ENCODE data around the gene TMEM108.
"Not testable (repeated sequence)": the region's sequence is repeated elsewhere in the genome, so short reads cannot be mapped to it uniquely, and the experiment has no call there.

The TMEM108 gene

GRCh38 chr3:133038089-133038730 lies at the start of gene TMEM108:
Gene TMEM108 (plus strand): TSS chr3:133038391.
- no peak for TF ChIP-seq CTCF (IDR thresholded peaks at IDR 0.05; ENCODE audit: extremely low read depth, insufficient read depth, missing control alignments)
- DNase-seq (ENCODE audit: low spot score): peak; percentile 45
- in situ Hi-C loops (cut with MboI; ENCODE audit: low pct_unique_long_range_greater_than_20kb, low sequenced_read_pairs, unreplicated experiment): loop anchor here (25.0 kb wide), 1 partner anchor 349 kb away; no protein-coding TSS in a partner anchor

GRCh38 chr3:132995971-132996370 lies 42.2 kb upstream of the TMEM108 start:
- DNase-seq (ENCODE audit: low spot score): no peak
- TF ChIP-seq CTCF (IDR thresholded peaks at IDR 0.05; ENCODE audit: extremely low read depth, insufficient read depth, missing control alignments): no peak
- in situ Hi-C loops (cut with MboI; ENCODE audit: low pct_unique_long_range_greater_than_20kb, low sequenced_read_pairs, unreplicated experiment): no loop called here

GRCh38 chr3:132997404-132998185 lies 40.6 kb upstream of the TMEM108 start:
- in situ Hi-C loops (cut with MboI; ENCODE audit: low pct_unique_long_range_greater_than_20kb, low sequenced_read_pairs, unreplicated experiment): no loop called here
- DNase-seq (ENCODE audit: low spot score): no peak
- no peak for TF ChIP-seq CTCF (IDR thresholded peaks at IDR 0.05; ENCODE audit: extremely low read depth, insufficient read depth, missing control alignments)

- DNase-seq (ENCODE audit: low spot score): not testable (repeated sequence)
These were observed 33.2 kb upstream of the TMEM108 start for GRCh38 chr3:133005032-133005431.

GRCh38 chr3:133007601-133008000 lies 30.6 kb upstream of the TMEM108 start:
- no peak for TF ChIP-seq CTCF (IDR thresholded peaks at IDR 0.05; ENCODE audit: extremely low read depth, insufficient read depth, missing control alignments)
- in situ Hi-C loops (cut with MboI; ENCODE audit: low pct_unique_long_range_greater_than_20kb, low sequenced_read_pairs, unreplicated experiment): no loop called here
- DNase-seq (ENCODE audit: low spot score): no peak

More at GRCh38 chr3:133005032-133005431, 33.2 kb upstream of the TMEM108 start:
- in situ Hi-C loops (cut with MboI; ENCODE audit: low pct_unique_long_range_greater_than_20kb, low sequenced_read_pairs, unreplicated experiment): not testable (repeated sequence)

- in situ Hi-C loops (cut with MboI; ENCODE audit: low pct_unique_long_range_greater_than_20kb, low sequenced_read_pairs, unreplicated experiment): no loop called here
- no peak for DNase-seq (ENCODE audit: low spot score)
- no peak for TF ChIP-seq CTCF (IDR thresholded peaks at IDR 0.05; ENCODE audit: extremely low read depth, insufficient read depth, missing control alignments)
These were observed 23.9 kb upstream of the TMEM108 start for GRCh38 chr3:133014325-133014724.

GRCh38 chr3:133015573-133015972 lies 22.6 kb upstream of the TMEM108 start:
- DNase-seq (ENCODE audit: low spot score); in situ Hi-C loops (cut with MboI; ENCODE audit: low pct_unique_long_range_greater_than_20kb, low sequenced_read_pairs, unreplicated experiment): not testable (repeated sequence)

Measured in GM13977 (cell line).